Endodermal cell (in vitro differentiated cells): ENCODE measurements around the gene CCNDBP1. TPM values are rescaled to one million over a fixed set of nuclear protein-coding genes. Genes with fewer than 3 reads are reported as not detected.

Source experiments
- DNase-seq: peaks from one replicate; pipeline ENCODE4 v3.0.0-alpha.2; 2017
- H3K27ac ChIP-seq: 2 replicates; pipeline ENCODE4 v1.5.1; 2013; ENCODE audit warnings: mild to moderate bottlenecking, low read depth, low read length, moderate library complexity
- H3K27me3 ChIP-seq: 2 replicates; pipeline ENCODE4 v1.6.1; 2013; ENCODE audit warnings: mild to moderate bottlenecking, low read length, moderate library complexity; ENCODE audit not compliant: insufficient read depth, control insufficient read depth, poor library complexity, severe bottlenecking
- H3K36me3 ChIP-seq: 2 replicates; pipeline ENCODE4 v1.7.0; 2013; ENCODE audit warnings: mild to moderate bottlenecking, low read length, moderate library complexity; ENCODE audit not compliant: control insufficient read depth, insufficient read depth
- H3K4me1 ChIP-seq: one replicate; pipeline ENCODE4 v1.7.0; 2013; ENCODE audit warnings: low read length; ENCODE audit not compliant: control insufficient read depth, insufficient read depth
- H3K4me3 ChIP-seq: 2 replicates; pipeline ENCODE4 v1.5.1; 2013; ENCODE audit warnings: mild to moderate bottlenecking, low read length, moderate library complexity
- H3K9ac ChIP-seq: 2 replicates; pipeline ENCODE4 v1.6.1; 2013; ENCODE audit warnings: mild to moderate bottlenecking, low read length, moderate library complexity; ENCODE audit not compliant: poor library complexity, severe bottlenecking; ENCODE audit errors: extremely low read depth
- H3K9me3 ChIP-seq: 2 replicates; pipeline ENCODE4 v1.6.1; 2013; ENCODE audit warnings: mild to moderate bottlenecking, low read length, moderate library complexity; ENCODE audit not compliant: control insufficient read depth
- H3K27ac Mint-ChIP-seq: 2 replicates; pipeline ENCODE4 v1.8.0; 2020; ENCODE audit warnings: mixed read lengths
- H3K27me3 Mint-ChIP-seq: 2 replicates; pipeline ENCODE4 v1.8.0; 2021; ENCODE audit warnings: mild to moderate bottlenecking, mixed read lengths; ENCODE audit not compliant: insufficient read depth
- H3K36me3 Mint-ChIP-seq: 2 replicates; pipeline ENCODE4 v1.8.0; 2020; ENCODE audit warnings: low read depth, mixed read lengths
- H3K4me1 Mint-ChIP-seq: 2 replicates; pipeline ENCODE4 v1.8.0; 2020; ENCODE audit warnings: mixed read lengths
- H3K4me3 Mint-ChIP-seq: 2 replicates; pipeline ENCODE4 v1.8.0; 2020; ENCODE audit warnings: mild to moderate bottlenecking, moderate library complexity, mixed read lengths
- H3K9me3 Mint-ChIP-seq: 2 replicates; pipeline ENCODE4 v1.8.0; 2020; ENCODE audit warnings: mild to moderate bottlenecking, mixed read lengths
- CTCF ChIP-seq: fragments of 200-600 bp; sonication (generic); conservative IDR thresholded peaks from 2 replicates; pipeline ENCODE4 v1.5.0; 2021; ENCODE audit warnings: antibody characterized with exemption, mild to moderate bottlenecking
- WGBS, 2 experiments: methylation state at CpG; one replicate each; pipeline versions ENCODE4 v1.1.5 to v1.1.7; 2013; ENCODE audit warnings: missing lambda C conversion rate in 2 of 2, mixed read lengths in 1 of 2; ENCODE audit not compliant: insufficient coverage in 1 of 2, insufficient read length in 1 of 2; 5-methylcytosine and 5-hydroxymethylcytosine counted together
- total RNA-seq, 2 donors: library from RNA; stranded (reverse); fragmentation: NEBNext Ultra II Directional in 1 of 2; extraction: Animal tissue kit (Norgen Biotek cat#: 25700) in 1 of 2; gene quantifications; 2 replicates in 1 of 2; 3 replicates in 1 of 2; pipeline ENCODE4 v1.2.1, GENCODE V29; 2021

The CCNDBP1 gene
- total RNA-seq, 2 donors from 2014 or later: 25.7 to 43.5 TPM

GRCh38 chr15:43209059-43209824 lies 24.0 kb downstream of the CCNDBP1 start:
- DNase-seq: peak; percentile 91
- peaks cover 7% of the 10 kb centered on the region for H3K27me3 Mint-ChIP-seq
- WGBS, 2 experiments: 83 to 84% methylated on average over 2 to 13 of the region's 13 CpGs

GRCh38 chr15:43210172-43210745 lies 25.1 kb downstream of the CCNDBP1 start:
- Histone ChIP-seq H3K27ac (no peak overlapping the region), H3K9ac (no peak overlapping the region), H3K36me3 (no peaks in the 10 kb centered on the region), H3K27me3 (no peaks in the 10 kb centered on the region), H3K9me3 (no peaks in the 10 kb centered on the region), H3K4me3 (no peak overlapping the region), H3K4me1 (no peaks in the 10 kb centered on the region)
- DNase-seq: no peak
- Mint-ChIP-seq H3K27me3 (peaks cover 7% of the 10 kb centered on the region), H3K4me3 (no peak overlapping the region), H3K27ac (no peak overlapping the region), H3K4me1 (no peaks in the 10 kb centered on the region), H3K36me3 (no peaks in the 10 kb centered on the region), H3K9me3 (no peaks in the 10 kb centered on the region)
- 89 to 100% methylated on average over 5 to 15 of the region's 15 CpGs for WGBS, 2 experiments
- no peak for TF ChIP-seq CTCF

More at GRCh38 chr15:43209059-43209824, 24.0 kb downstream of the CCNDBP1 start:
- H3K36me3 Mint-ChIP-seq: no peaks in the 10 kb centered on the region
- no peaks in the 10 kb centered on the region for H3K4me1 Mint-ChIP-seq
- no peaks in the 10 kb centered on the region for H3K9me3 ChIP-seq
- no peak overlapping the region for H3K4me3 ChIP-seq
- peak; percentile 69 for TF ChIP-seq CTCF
- H3K9me3 Mint-ChIP-seq: no peaks in the 10 kb centered on the region
- H3K9ac ChIP-seq: no peak overlapping the region
- H3K4me1 ChIP-seq: no peaks in the 10 kb centered on the region
- no peak overlapping the region for H3K27ac Mint-ChIP-seq
- no peaks in the 10 kb centered on the region for H3K27me3 ChIP-seq
- H3K36me3 ChIP-seq: no peaks in the 10 kb centered on the region
- no peak overlapping the region for H3K4me3 Mint-ChIP-seq
- no peak overlapping the region for H3K27ac ChIP-seq

GRCh38 chr15:43210807-43211206 lies 25.6 kb downstream of the CCNDBP1 start:
- H3K27me3 ChIP-seq: no peaks in the 10 kb centered on the region
- H3K36me3 ChIP-seq: no peaks in the 10 kb centered on the region
- no peaks in the 10 kb centered on the region for H3K9me3 Mint-ChIP-seq
- H3K36me3 Mint-ChIP-seq: no peaks in the 10 kb centered on the region
- H3K4me1 Mint-ChIP-seq: no peaks in the 10 kb centered on the region
- no peak overlapping the region for H3K27ac ChIP-seq
- no peaks in the 10 kb centered on the region for H3K9me3 ChIP-seq
- no peaks in the 10 kb centered on the region for H3K4me1 ChIP-seq
- peak; percentile 42 for DNase-seq
- 85 to 86% methylated on average over 7 to 9 of the region's 9 CpGs for WGBS, 2 experiments
- TF ChIP-seq CTCF: peak; percentile 26
- no peak overlapping the region for H3K4me3 Mint-ChIP-seq
- no peak overlapping the region for H3K9ac ChIP-seq
- H3K27ac Mint-ChIP-seq: no peak overlapping the region
- H3K27me3 Mint-ChIP-seq: peaks cover 3% of the 10 kb centered on the region
- no peak overlapping the region for H3K4me3 ChIP-seq
